Measurements from ENCODE around the gene CHRND.

The CHRND gene

GRCh38 chr2:232488097-232488711 is 37.8 kb upstream of the CHRND start:
- Histone ChIP-seq H3K4me2 (ENCODE audit: insufficient read depth, low read length) (no peak overlapping the region), H3K4me3 (ENCODE audit: low read depth in 1 of 2, low read length in 2 of 2) (no peak overlapping the region), H3K9me3 (ENCODE audit: insufficient read depth, low read length, severe bottlenecking) (no peaks in the 10 kb centered on the region), H4K20me1 (ENCODE audit: insufficient read depth, low read length) (no peaks in the 10 kb centered on the region; the same call in none of the 2 replicates), H3K27me3 (ENCODE audit: insufficient read depth, low read length, poor library complexity) (no peaks in the 10 kb centered on the region), H2AFZ (ENCODE audit: low read depth, low read length) (no peak overlapping the region), H3K79me2 (ENCODE audit: insufficient read depth, low read length) (no peaks in the 10 kb centered on the region), H3K36me3 (ENCODE audit: insufficient read depth, low read length) (no peaks in the 10 kb centered on the region), H3K4me1 (ENCODE audit: insufficient read depth, low read length) (no peaks in the 10 kb centered on the region), H3K9ac (ENCODE audit: low read depth, low read length) (no peak overlapping the region), H3K27ac (ENCODE audit: low read length) (no peak overlapping the region)
- no peak for TF ChIP-seq CTCF (IDR thresholded peaks at IDR 0.05; ENCODE audit: borderline replicate concordance, extremely low read depth, low read length, poor library complexity, severe bottlenecking)
- no peak for ATAC-seq (ENCODE audit: insufficient read depth, low read depth)
- no peak for DNase-seq

GRCh38 chr2:232488721-232489300 is 37.1 kb upstream of the CHRND start:
- Histone ChIP-seq H3K27me3 (ENCODE audit: insufficient read depth, low read length, poor library complexity) (no peaks in the 10 kb centered on the region), H4K20me1 (ENCODE audit: insufficient read depth, low read length) (no peaks in the 10 kb centered on the region; the same call in none of the 2 replicates), H3K4me3 (ENCODE audit: low read depth in 1 of 2, low read length in 2 of 2) (no peak overlapping the region), H3K9me3 (ENCODE audit: insufficient read depth, low read length, severe bottlenecking) (no peaks in the 10 kb centered on the region), H3K79me2 (ENCODE audit: insufficient read depth, low read length) (no peaks in the 10 kb centered on the region), H3K27ac (ENCODE audit: low read length) (no peak overlapping the region), H3K9ac (ENCODE audit: low read depth, low read length) (no peak overlapping the region), H3K4me1 (ENCODE audit: insufficient read depth, low read length) (no peaks in the 10 kb centered on the region), H2AFZ (ENCODE audit: low read depth, low read length) (no peak overlapping the region), H3K4me2 (ENCODE audit: insufficient read depth, low read length) (no peak overlapping the region), H3K36me3 (ENCODE audit: insufficient read depth, low read length) (no peaks in the 10 kb centered on the region)
- no peak for DNase-seq
- TF ChIP-seq EZH2 (IDR thresholded peaks at IDR 0.05; ENCODE audit: borderline replicate concordance, low read depth, low read length, severe bottlenecking) (no peak), CTCF (IDR thresholded peaks at IDR 0.05; ENCODE audit: borderline replicate concordance, extremely low read depth, low read length, poor library complexity, severe bottlenecking) (no peak)
- ATAC-seq (ENCODE audit: insufficient read depth, low read depth), result no peak

GRCh38 chr2:232489516-232490220 is 36.3 kb upstream of the CHRND start:
- no peak overlapping the region for H3K4me2 ChIP-seq (ENCODE audit: insufficient read depth, low read length)
- no peak overlapping the region for H3K4me3 ChIP-seq (ENCODE audit: low read depth in 1 of 2, low read length in 2 of 2)
- no peaks in the 10 kb centered on the region for H3K79me2 ChIP-seq (ENCODE audit: insufficient read depth, low read length)
- no peaks in the 10 kb centered on the region for H3K27me3 ChIP-seq (ENCODE audit: insufficient read depth, low read length, poor library complexity)
- H2AFZ ChIP-seq (ENCODE audit: low read depth, low read length), result no peak overlapping the region
- DNase-seq (no peak), ATAC-seq (ENCODE audit: insufficient read depth, low read depth) (no peak)
- H3K9ac ChIP-seq (ENCODE audit: low read depth, low read length), result no peak overlapping the region
- no peaks in the 10 kb centered on the region; the same call in none of the 2 replicates for H4K20me1 ChIP-seq (ENCODE audit: insufficient read depth, low read length)
- H3K4me1 ChIP-seq (ENCODE audit: insufficient read depth, low read length), result no peaks in the 10 kb centered on the region
- TF ChIP-seq EZH2 (IDR thresholded peaks at IDR 0.05; ENCODE audit: borderline replicate concordance, low read depth, low read length, severe bottlenecking) (no peak), CTCF (IDR thresholded peaks at IDR 0.05; ENCODE audit: borderline replicate concordance, extremely low read depth, low read length, poor library complexity, severe bottlenecking) (no peak)
- H3K36me3 ChIP-seq (ENCODE audit: insufficient read depth, low read length), result no peaks in the 10 kb centered on the region
- no peak overlapping the region for H3K27ac ChIP-seq (ENCODE audit: low read length)
- no peaks in the 10 kb centered on the region for H3K9me3 ChIP-seq (ENCODE audit: insufficient read depth, low read length, severe bottlenecking)
